Measurements from ENCODE around the gene TFR2. TPM values are rescaled to one million over a fixed set of nuclear protein-coding genes. Genes with fewer than 3 reads are reported as not detected.

Gene TFR2
- 0.80 TPM for polyA plus RNA-seq (2013, experiment 1 of 2)
- polyA plus RNA-seq (2013, experiment 2 of 2), result 2.3 TPM

GRCh38 chr7:100641463-100641859, at the start of gene TFR2:
TFR2 (minus strand) TSS chr7:100641552; CDS start chr7:100641509, 43 bp downstream.
- H3K4me1 ChIP-seq (ENCODE audit: insufficient read depth, low read length), result no peaks in the 10 kb centered on the region
- no peak within 1 kb of the TSS for H3K4me3 ChIP-seq (ENCODE audit: low read length)
- WGBS, result 84% methylated on average over 8 of the region's 10 CpGs
- no peak within 1 kb of the TSS for H3K27ac ChIP-seq (ENCODE audit: low read depth, low read length)
- no peaks in the 10 kb centered on the region for H3K36me3 ChIP-seq (ENCODE audit: insufficient read depth, low read length)
- no peak within 1 kb of the TSS for H3K9ac ChIP-seq (ENCODE audit: low read depth, low read length)
- no peaks in the 10 kb centered on the region for H3K9me3 ChIP-seq (ENCODE audit: insufficient read depth, low read depth, low read length)
- no peaks in the 10 kb centered on the region for H3K27me3 ChIP-seq (ENCODE audit: insufficient read depth, low read length)

DNA sequence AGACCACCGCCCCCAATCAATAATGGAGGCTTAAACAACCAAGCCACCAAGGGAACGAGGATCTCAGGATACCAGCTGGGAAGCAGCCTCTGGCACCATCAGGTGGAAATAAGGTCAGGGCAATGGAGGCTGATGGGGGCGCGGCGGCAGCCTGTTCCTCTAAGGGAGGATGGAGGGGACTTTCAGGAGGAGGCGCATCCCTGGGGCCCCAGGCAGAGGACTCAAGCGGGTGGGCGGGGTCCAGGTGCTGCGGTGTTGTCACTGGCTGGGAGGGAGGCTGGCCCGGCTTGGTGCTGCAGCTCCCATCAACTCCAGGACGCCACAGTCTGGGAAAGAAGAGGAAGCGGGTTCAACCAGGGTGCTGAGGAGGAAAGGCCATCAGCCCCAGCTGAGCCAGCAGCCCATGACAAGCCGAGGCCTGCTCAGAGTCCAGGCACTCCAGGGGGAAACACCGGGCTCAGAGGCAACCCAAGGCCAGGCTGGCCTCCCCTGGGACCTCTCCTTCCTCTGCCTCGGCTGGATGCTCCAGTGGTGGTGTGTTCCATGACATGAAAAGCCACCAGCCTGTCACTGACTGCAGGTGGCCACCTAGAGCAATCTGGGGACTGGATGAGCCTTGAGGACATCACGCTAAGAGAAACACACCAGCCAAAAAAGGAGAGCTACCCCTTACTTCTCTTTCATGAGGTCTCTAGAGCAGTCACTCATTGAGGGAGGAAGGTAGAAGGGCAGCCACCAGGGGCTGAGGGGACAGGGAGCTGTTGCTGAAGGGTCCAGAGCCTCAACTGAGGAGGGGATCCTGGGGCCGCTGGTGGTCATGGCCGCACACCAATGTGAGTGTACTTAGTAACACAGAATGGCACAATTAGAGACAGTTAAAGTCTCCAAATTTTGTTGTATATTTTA, 48.1 kb upstream of the TFR2 start:
- Histone ChIP-seq H3K36me3 (ENCODE audit: insufficient read depth, low read length) (peaks cover 62% of the 10 kb centered on the region), H3K27ac (ENCODE audit: low read depth, low read length) (no peak overlapping the region), H3K9ac (ENCODE audit: low read depth, low read length) (no peak overlapping the region)

GRCh38 chr7:100688326-100688860, 47.0 kb upstream of the TFR2 start:
- peaks cover 19% of the 10 kb centered on the region for H3K4me1 ChIP-seq (ENCODE audit: insufficient read depth, low read length)
- H3K9me3 ChIP-seq (ENCODE audit: insufficient read depth, low read depth, low read length), result no peaks in the 10 kb centered on the region
- H3K9ac ChIP-seq (ENCODE audit: low read depth, low read length), result no peak overlapping the region
- H3K4me3 ChIP-seq (ENCODE audit: low read length), result no peak overlapping the region
- H3K27me3 ChIP-seq (ENCODE audit: insufficient read depth, low read length), result no peaks in the 10 kb centered on the region
- peaks cover 73% of the 10 kb centered on the region for H3K36me3 ChIP-seq (ENCODE audit: insufficient read depth, low read length)
- WGBS, result 93% methylated on average over 16 of the region's 16 CpGs
- no peak overlapping the region for H3K27ac ChIP-seq (ENCODE audit: low read depth, low read length)

More for the DNA sequence above, 48.1 kb upstream of the TFR2 start:
- Histone ChIP-seq H3K4me3 (ENCODE audit: low read length) (no peak overlapping the region), H3K27me3 (ENCODE audit: insufficient read depth, low read length) (no peaks in the 10 kb centered on the region), H3K9me3 (ENCODE audit: insufficient read depth, low read depth, low read length) (no peaks in the 10 kb centered on the region), H3K4me1 (ENCODE audit: insufficient read depth, low read length) (peaks cover 19% of the 10 kb centered on the region)
- 93% methylated on average over 18 of the region's 18 CpGs for WGBS

DNA sequence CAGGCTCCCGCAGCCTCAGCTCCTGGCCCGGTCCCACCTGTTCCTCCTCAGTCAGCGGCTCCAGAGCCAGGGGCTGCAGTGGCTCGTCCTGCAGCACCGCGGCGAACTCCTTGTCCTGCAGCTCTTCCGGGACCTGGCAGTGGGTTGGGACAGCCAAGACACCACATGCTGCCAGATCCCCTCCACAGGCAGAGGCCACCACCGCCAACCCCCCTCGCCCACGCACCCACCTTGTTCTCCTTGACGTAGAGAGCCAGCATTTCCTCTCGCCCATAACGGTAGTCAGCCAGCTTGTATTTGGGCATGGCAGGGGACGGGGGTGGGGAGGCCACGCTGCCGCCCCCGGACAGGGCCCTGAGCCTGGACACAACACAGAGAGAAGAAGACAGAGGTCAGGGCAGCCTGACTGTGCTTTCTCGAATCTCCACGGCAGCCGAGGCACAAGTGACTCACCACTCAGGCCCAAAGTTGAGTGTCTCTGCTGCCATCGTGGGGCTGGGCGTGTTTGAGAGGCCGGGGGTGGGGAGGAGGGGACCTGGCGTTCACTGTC, 46.5 kb upstream of the TFR2 start:
- Histone ChIP-seq H3K27ac (ENCODE audit: low read depth, low read length) (no peak overlapping the region), H3K36me3 (ENCODE audit: insufficient read depth, low read length) (peaks cover 78% of the 10 kb centered on the region), H3K9ac (ENCODE audit: low read depth, low read length) (no peak overlapping the region), H3K4me3 (ENCODE audit: low read length) (no peak overlapping the region), H3K4me1 (ENCODE audit: insufficient read depth, low read length) (peaks cover 17% of the 10 kb centered on the region), H3K9me3 (ENCODE audit: insufficient read depth, low read depth, low read length) (no peaks in the 10 kb centered on the region), H3K27me3 (ENCODE audit: insufficient read depth, low read length) (no peaks in the 10 kb centered on the region)
- 94% methylated on average over 25 of the region's 25 CpGs for WGBS

GRCh38 chr7:100687261-100687660, 45.9 kb upstream of the TFR2 start:
- no peak overlapping the region for H3K27ac ChIP-seq (ENCODE audit: low read depth, low read length)

GRCh38 chr7:100686822-100687211, 45.5 kb upstream of the TFR2 start:
- Histone ChIP-seq H3K27ac (ENCODE audit: low read depth, low read length) (no peak overlapping the region), H3K9ac (ENCODE audit: low read depth, low read length) (no peak overlapping the region), H3K4me3 (ENCODE audit: low read length) (no peak overlapping the region), H3K9me3 (ENCODE audit: insufficient read depth, low read depth, low read length) (no peaks in the 10 kb centered on the region), H3K27me3 (ENCODE audit: insufficient read depth, low read length) (no peaks in the 10 kb centered on the region), H3K36me3 (ENCODE audit: insufficient read depth, low read length) (peaks cover 88% of the 10 kb centered on the region), H3K4me1 (ENCODE audit: insufficient read depth, low read length) (peaks cover 7% of the 10 kb centered on the region; the same call in 1 of the 2 replicates)
- 93% methylated on average over 17 of the region's 17 CpGs for WGBS

More at GRCh38 chr7:100687261-100687660, 45.9 kb upstream of the TFR2 start:
- peaks cover 11% of the 10 kb centered on the region for H3K4me1 ChIP-seq (ENCODE audit: insufficient read depth, low read length)
- H3K27me3 ChIP-seq (ENCODE audit: insufficient read depth, low read length), result no peaks in the 10 kb centered on the region
- H3K9me3 ChIP-seq (ENCODE audit: insufficient read depth, low read depth, low read length), result no peaks in the 10 kb centered on the region
- H3K9ac ChIP-seq (ENCODE audit: low read depth, low read length), result no peak overlapping the region
- peaks cover 84% of the 10 kb centered on the region for H3K36me3 ChIP-seq (ENCODE audit: insufficient read depth, low read length)
- WGBS, result 93% methylated on average over 21 of the region's 22 CpGs
- no peak overlapping the region for H3K4me3 ChIP-seq (ENCODE audit: low read length)

- Histone ChIP-seq H3K27ac (ENCODE audit: low read depth, low read length) (no peak overlapping the region), H3K4me3 (ENCODE audit: low read length) (no peak overlapping the region), H3K9ac (ENCODE audit: low read depth, low read length) (no peak overlapping the region), H3K4me1 (ENCODE audit: insufficient read depth, low read length) (peaks cover 4% of the 10 kb centered on the region; the same call in 1 of the 2 replicates), H3K27me3 (ENCODE audit: insufficient read depth, low read length) (no peaks in the 10 kb centered on the region), H3K36me3 (ENCODE audit: insufficient read depth, low read length) (peaks cover 94% of the 10 kb centered on the region), H3K9me3 (ENCODE audit: insufficient read depth, low read depth, low read length) (no peaks in the 10 kb centered on the region)
- WGBS, result 91% methylated on average over 33 of the region's 33 CpGs
Measured at GRCh38 chr7:100686201-100686821, 45.0 kb upstream of the TFR2 start.

DNA sequence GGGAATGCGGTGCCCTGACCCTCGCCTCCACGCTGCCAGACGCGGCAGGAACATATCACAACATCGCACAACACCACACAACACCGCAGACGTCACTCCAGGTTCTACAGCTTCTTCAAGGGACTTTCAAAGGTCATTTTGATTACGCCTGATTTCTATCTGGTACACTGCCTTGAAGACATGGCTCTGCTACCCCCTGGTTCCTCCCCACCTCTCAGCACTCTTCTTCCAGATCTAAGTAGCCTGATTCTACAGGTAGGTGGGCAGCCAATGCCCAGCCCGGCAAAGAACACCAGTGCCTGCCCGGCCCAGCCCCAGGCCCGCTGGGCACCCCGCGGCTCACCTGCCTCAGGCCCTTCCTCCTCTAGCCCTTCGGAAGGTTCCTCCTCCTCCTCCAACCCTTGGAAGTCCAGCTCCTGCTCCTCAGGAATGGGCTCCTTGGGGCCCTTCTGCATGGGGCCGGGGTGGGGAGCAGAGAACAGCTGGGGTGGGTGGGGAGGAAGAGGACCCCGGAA, 44.3 kb upstream of the TFR2 start:
- Histone ChIP-seq H3K9me3 (ENCODE audit: insufficient read depth, low read depth, low read length) (no peaks in the 10 kb centered on the region), H3K4me3 (ENCODE audit: low read length) (no peak overlapping the region), H3K4me1 (ENCODE audit: insufficient read depth, low read length) (no peaks in the 10 kb centered on the region), H3K9ac (ENCODE audit: low read depth, low read length) (no peak overlapping the region), H3K36me3 (ENCODE audit: insufficient read depth, low read length) (peaks cover 95% of the 10 kb centered on the region), H3K27ac (ENCODE audit: low read depth, low read length) (no peak overlapping the region), H3K27me3 (ENCODE audit: insufficient read depth, low read length) (no peaks in the 10 kb centered on the region)
- WGBS, result 90% methylated on average over 17 of the region's 17 CpGs

GRCh38 chr7:100685049-100685605, 43.8 kb upstream of the TFR2 start:
- Histone ChIP-seq H3K9ac (ENCODE audit: low read depth, low read length) (no peak overlapping the region), H3K4me1 (ENCODE audit: insufficient read depth, low read length) (no peaks in the 10 kb centered on the region), H3K4me3 (ENCODE audit: low read length) (no peak overlapping the region), H3K36me3 (ENCODE audit: insufficient read depth, low read length) (peaks cover 99% of the 10 kb centered on the region), H3K27me3 (ENCODE audit: insufficient read depth, low read length) (no peaks in the 10 kb centered on the region), H3K27ac (ENCODE audit: low read depth, low read length) (no peak overlapping the region), H3K9me3 (ENCODE audit: insufficient read depth, low read depth, low read length) (no peaks in the 10 kb centered on the region)
- WGBS, result 90% methylated on average over 18 of the region's 18 CpGs

GRCh38 chr7:100684534-100685042, 43.2 kb upstream of the TFR2 start:
- WGBS, result 89% methylated on average over 16 of the region's 16 CpGs
- Histone ChIP-seq H3K27me3 (ENCODE audit: insufficient read depth, low read length) (no peaks in the 10 kb centered on the region), H3K9me3 (ENCODE audit: insufficient read depth, low read depth, low read length) (no peaks in the 10 kb centered on the region), H3K4me1 (ENCODE audit: insufficient read depth, low read length) (no peaks in the 10 kb centered on the region), H3K36me3 (ENCODE audit: insufficient read depth, low read length) (peaks cover 98% of the 10 kb centered on the region), H3K9ac (ENCODE audit: low read depth, low read length) (no peak overlapping the region), H3K27ac (ENCODE audit: low read depth, low read length) (no peak overlapping the region), H3K4me3 (ENCODE audit: low read length) (no peak overlapping the region)
